SK-N-SH (cell line): Measurements from ENCODE around the gene EFCAB8. TPM values are rescaled to one million over a fixed set of nuclear protein-coding genes. Genes with fewer than 3 reads are reported as not detected.

ENCODE experiments used
- CTCF ChIA-PET: fragments of 300-600, 350-600 bp; formaldehyde crosslinking; extraction: SDS; loops from one replicate; lab custom pipeline; 2021; lab: Yijun Ruan, JAX
- POLR2A ChIA-PET: fragments of 350-600 bp; sonication (Branson Sonifier 250); formaldehyde crosslinking; extraction: SDS; loops from one replicate; lab custom pipeline; 2020; ENCODE audit warnings: antibody characterized with exemption, inconsistent platforms; lab: Yijun Ruan, JAX
- DNase-seq: peaks from one replicate; pipeline ENCODE4 v3.0.0; 2012
- H2AFZ ChIP-seq: fragments of 200-600 bp; sonication (generic); 2 replicates; pipeline ENCODE4 v1.8.1; 2016; ENCODE audit warnings: antibody characterized with exemption, mild to moderate bottlenecking, low read depth
- H3F3A ChIP-seq: fragments of 200-600 bp; sonication (generic); replicated peaks from 2 replicates; pipeline ENCODE3; 2016; ENCODE audit warnings: antibody characterized with exemption, mild to moderate bottlenecking; ENCODE audit not compliant: insufficient read depth
- H3K27ac ChIP-seq, 2 experiments: fragments of 200-500 bp in 1 of 2; fragments of 200-600 bp in 1 of 2; sonication (Bioruptor generic) in 1 of 2; sonication (generic), shearing (Covaris generic) in 1 of 2; 2 replicates each; pipeline versions ENCODE4 v1.5.1 to v1.6.1; 2014 to 2016; ENCODE audit warnings: low read depth in 2 of 2, inconsistent platforms in 1 of 2, low read length in 1 of 2, mild to moderate bottlenecking in 1 of 2, mixed read lengths in 1 of 2
- H3K27me3 ChIP-seq: fragments of 200-600 bp; sonication (generic), shearing (Covaris generic); 2 replicates; pipeline ENCODE4 v1.6.1; 2016; ENCODE audit warnings: mixed run types; ENCODE audit not compliant: insufficient read depth
- H3K36me3 ChIP-seq, 2 experiments: fragments of 200-500 bp in 1 of 2; fragments of 200-600 bp in 1 of 2; sonication (Bioruptor generic) in 1 of 2; sonication (generic) in 1 of 2; replicated peaks in 1 of 2; 2 replicates each; pipeline versions ENCODE3 to v1.5.1; 2014 to 2016; ENCODE audit warnings: low read length in 1 of 2, mild to moderate bottlenecking in 1 of 2; ENCODE audit not compliant: insufficient read depth in 2 of 2, control insufficient read depth in 1 of 2
- H3K4me1 ChIP-seq, 2 experiments: fragments of 200-500 bp in 1 of 2; fragments of 200-600 bp in 1 of 2; sonication (Bioruptor generic) in 1 of 2; sonication (generic), shearing (Covaris generic) in 1 of 2; 2 replicates each; pipeline versions ENCODE4 v1.5.1 to v1.6.1; 2014 to 2016; ENCODE audit warnings: low read depth in 1 of 2, low read length in 1 of 2, mixed run types in 1 of 2; ENCODE audit not compliant: insufficient read depth in 2 of 2, control insufficient read depth in 1 of 2
- H3K4me2 ChIP-seq: fragments of 200-600 bp; sonication (generic), shearing (Covaris generic); 2 replicates; pipeline ENCODE4 v1.6.1; 2017; ENCODE audit warnings: mixed run types
- H3K4me3 ChIP-seq, 2 experiments: fragments of 200-500 bp in 1 of 2; fragments of 200-600 bp in 1 of 2; sonication (Bioruptor generic) in 1 of 2; sonication (generic), shearing (Covaris generic) in 1 of 2; 2 replicates each; pipeline versions ENCODE4 v1.5.1 to v1.8.1; 2014 to 2016; ENCODE audit warnings: low read depth in 2 of 2, inconsistent platforms in 1 of 2, low read length in 1 of 2, mild to moderate bottlenecking in 1 of 2, mixed read lengths in 1 of 2, moderate library complexity in 1 of 2
- H3K79me2 ChIP-seq: fragments of 200-600 bp; sonication (generic); 2 replicates; pipeline ENCODE4 v1.8.1; 2017; ENCODE audit warnings: mild to moderate bottlenecking; ENCODE audit not compliant: insufficient read depth
- H3K9ac ChIP-seq: fragments of 200-600 bp; sonication (generic); 2 replicates; pipeline ENCODE4 v1.6.1; 2017; ENCODE audit warnings: mixed run types
- H3K9me2 ChIP-seq: fragments of 200-600 bp; sonication (generic); 2 replicates; pipeline ENCODE4 v1.6.1; 2017; ENCODE audit warnings: mixed run types
- H3K9me3 ChIP-seq: fragments of 200-600 bp; sonication (generic); 2 replicates; pipeline ENCODE4 v1.6.1; 2017; ENCODE audit warnings: mixed run types, mild to moderate bottlenecking, moderate library complexity
- H4K20me1 ChIP-seq: fragments of 200-600 bp; sonication (generic); 2 replicates; pipeline ENCODE4 v1.6.1; 2017; ENCODE audit warnings: mild to moderate bottlenecking, mixed run types; ENCODE audit not compliant: insufficient read depth
- EP300 ChIP-seq, 2 experiments: IDR thresholded peaks; 2 replicates each; pipeline versions ENCODE4 v1.4.0 to v1.6.1; 2012; ENCODE audit warnings: borderline replicate concordance in 1 of 2, low read depth in 1 of 2, low read length in 1 of 2
- EZH2phosphoT487 ChIP-seq: fragments of 200-600 bp; sonication (generic); IDR thresholded peaks from 2 replicates; pipeline ENCODE4 v1.6.1; 2017; ENCODE audit warnings: low read depth, mixed run types, mild to moderate bottlenecking, antibody characterized with exemption, moderate library complexity, borderline replicate concordance
- FOXM1 ChIP-seq: IDR thresholded peaks from 2 replicates; pipeline ENCODE4 v1.4.0; 2012; ENCODE audit warnings: low read depth, mild to moderate bottlenecking
- GATA2 ChIP-seq: sonication (generic); formaldehyde crosslinking; IDR thresholded peaks from 2 replicates; pipeline ENCODE4 v1.5.0; 2020; ENCODE audit warnings: mild to moderate bottlenecking, missing genetic modification reagents
- NRF1 ChIP-seq: IDR thresholded peaks from 2 replicates; pipeline ENCODE4 v1.6.1; 2012; ENCODE audit warnings: low read depth, mild to moderate bottlenecking, low read length
- RAD21 ChIP-seq: IDR thresholded peaks from 2 replicates; pipeline ENCODE4 v1.6.1; 2012; ENCODE audit warnings: mild to moderate bottlenecking, low read length
- RXRA ChIP-seq: IDR thresholded peaks from 2 replicates; pipeline ENCODE4 v1.4.0; 2012; ENCODE audit warnings: low read depth, mild to moderate bottlenecking, borderline replicate concordance
- SIN3A ChIP-seq: IDR thresholded peaks from 2 replicates; pipeline ENCODE4 v1.6.1; 2012; ENCODE audit warnings: low read depth, mild to moderate bottlenecking, low read length, moderate library complexity, borderline replicate concordance
- SMC3 ChIP-seq: IDR thresholded peaks from 2 replicates; pipeline ENCODE4 v1.6.1; 2012; ENCODE audit warnings: low read depth, low read length, improper control_type of control experiment
- TAF1 ChIP-seq: IDR thresholded peaks from 2 replicates; pipeline ENCODE4 v1.6.1; 2012; ENCODE audit warnings: low read depth, mild to moderate bottlenecking, low read length, moderate library complexity, borderline replicate concordance
- TCF12 ChIP-seq: IDR thresholded peaks from 2 replicates; pipeline ENCODE4 v1.4.0; 2012
- WGBS: methylation state at CpG from one replicate; pipeline ENCODE4 v1.1.6; 2017; ENCODE audit warnings: low lambda C conversion rate; 5-methylcytosine and 5-hydroxymethylcytosine counted together
- polyA plus RNA-seq, 3 experiments: library from polyadenylated mRNA; depleted of rRNA; stranded (reverse); fragments of >200 nt; gene quantifications; 2 replicates each; pipeline ENCODE4 v1.2.3, GENCODE V29; 2012
- TF ChIP-seq, protein P1 (sequence below): fragments of 200-600 bp; sonication (generic); IDR thresholded peaks from 2 replicates; pipeline ENCODE4 v1.6.1; 2017; ENCODE audit warnings: antibody characterized with exemption, mild to moderate bottlenecking, moderate library complexity

EFCAB8 gene
- polyA plus RNA-seq, 1 of the 3 experiments (the other 2 are of a cell fraction), result not detected

- Histone ChIP-seq H3K79me2 (no peaks in the 10 kb centered on the region), H3K27me3 (no peaks in the 10 kb centered on the region; the same call in 1 of the 2 replicates), H3F3A (no peaks in the 10 kb centered on the region), H2AFZ (no peak overlapping the region), H3K4me2 (no peak overlapping the region), H3K9me3 (no peaks in the 10 kb centered on the region), H3K27ac (no peak overlapping the region), H3K4me3 (no peak overlapping the region), H3K9ac (no peak overlapping the region), H3K9me2 (no peaks in the 10 kb centered on the region), H4K20me1 (no peaks in the 10 kb centered on the region), H3K36me3 (no peaks in the 10 kb centered on the region), H3K4me1 (no peaks in the 10 kb centered on the region)
- ChIA-PET POLR2A (no interaction called here), CTCF (interaction anchor here (1.2 to 4.8 kb wide), 3 partner anchors 14 to 154 kb away, joined by 3 to 33 read pairs (median 8); no protein-coding TSS in a partner anchor)
- no peak for DNase-seq
- 18% methylated on average over 4 of the region's 7 CpGs for WGBS
- TF ChIP-seq SIN3A (no peak), GATA2 (CRISPR knock-in tag) (no peak), RXRA (no peak), FOXM1 (no peak), EP300 (IDR thresholded peaks at IDR 0.05; ENCODE audit: borderline replicate concordance in 1 of 2, low read depth in 1 of 2, low read length in 1 of 2) (no peak), NRF1 (no peak), TCF12 (no peak), RAD21 (no peak), TAF1 (no peak), EZH2phosphoT487 (no peak)
These were observed 84.8 kb downstream of the EFCAB8 start for GRCh38 chr20:32943490-32944052.

- DNase-seq, result peak; percentile 44
- no peaks in the 10 kb centered on the region for H3K9me3 ChIP-seq
- H3K9ac ChIP-seq, result no peak overlapping the region
- 31% methylated on average over 4 of the region's 4 CpGs for WGBS
- H2AFZ ChIP-seq, result no peak overlapping the region
- no peaks in the 10 kb centered on the region for H3K79me2 ChIP-seq
- no peaks in the 10 kb centered on the region for H3K36me3 ChIP-seq
- no peaks in the 10 kb centered on the region for H4K20me1 ChIP-seq
- no peaks in the 10 kb centered on the region for H3K4me1 ChIP-seq
- POLR2A ChIA-PET, result no interaction called here
- H3F3A ChIP-seq, result no peaks in the 10 kb centered on the region
- H3K4me3 ChIP-seq, result no peak overlapping the region
- no peak overlapping the region for H3K4me2 ChIP-seq
- H3K9me2 ChIP-seq, result no peaks in the 10 kb centered on the region
- CTCF ChIA-PET, result interaction anchor here (0.8 to 4.8 kb wide), 24 partner anchors 9 to 337 kb away, joined by 3 to 33 read pairs (median 4); partner anchors contain the start of gene C20orf203
- TF ChIP-seq SMC3, result peak; percentile 40
- TF ChIP-seq, protein P1, sequence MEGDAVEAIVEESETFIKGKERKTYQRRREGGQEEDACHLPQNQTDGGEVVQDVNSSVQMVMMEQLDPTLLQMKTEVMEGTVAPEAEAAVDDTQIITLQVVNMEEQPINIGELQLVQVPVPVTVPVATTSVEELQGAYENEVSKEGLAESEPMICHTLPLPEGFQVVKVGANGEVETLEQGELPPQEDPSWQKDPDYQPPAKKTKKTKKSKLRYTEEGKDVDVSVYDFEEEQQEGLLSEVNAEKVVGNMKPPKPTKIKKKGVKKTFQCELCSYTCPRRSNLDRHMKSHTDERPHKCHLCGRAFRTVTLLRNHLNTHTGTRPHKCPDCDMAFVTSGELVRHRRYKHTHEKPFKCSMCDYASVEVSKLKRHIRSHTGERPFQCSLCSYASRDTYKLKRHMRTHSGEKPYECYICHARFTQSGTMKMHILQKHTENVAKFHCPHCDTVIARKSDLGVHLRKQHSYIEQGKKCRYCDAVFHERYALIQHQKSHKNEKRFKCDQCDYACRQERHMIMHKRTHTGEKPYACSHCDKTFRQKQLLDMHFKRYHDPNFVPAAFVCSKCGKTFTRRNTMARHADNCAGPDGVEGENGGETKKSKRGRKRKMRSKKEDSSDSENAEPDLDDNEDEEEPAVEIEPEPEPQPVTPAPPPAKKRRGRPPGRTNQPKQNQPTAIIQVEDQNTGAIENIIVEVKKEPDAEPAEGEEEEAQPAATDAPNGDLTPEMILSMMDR, result peak; percentile 59
- no peak for TF ChIP-seq NRF1
- peak; percentile 39 for TF ChIP-seq RAD21
- no peak overlapping the region for H3K27ac ChIP-seq
- peaks cover 11% of the 10 kb centered on the region; the same call in 1 of the 2 replicates for H3K27me3 ChIP-seq
These were observed 87.0 kb downstream of the EFCAB8 start for GRCh38 chr20:32945710-32946221.
